AG09309 (cell line): ENCODE results near the gene CYB5D1.

Experiments used
- DNase-seq: peaks from one replicate; pipeline ENCODE4 v3.0.0-alpha.2; 2010; ENCODE audit warnings: low read depth
- H3K4me3 ChIP-seq: 2 replicates; pipeline ENCODE4 v1.5.1; 2011; ENCODE audit warnings: mild to moderate bottlenecking, low read depth, low read length, moderate library complexity; ENCODE audit not compliant: control insufficient read depth
- CTCF ChIP-seq: IDR thresholded peaks from 2 replicates; pipeline ENCODE4 v1.5.1; 2011; ENCODE audit warnings: mild to moderate bottlenecking, low read depth, low read length, inconsistent platforms; ENCODE audit not compliant: insufficient read depth, control insufficient read depth; ENCODE audit errors: missing control alignments

CYB5D1 gene

GRCh38 chr17:7887482-7888183, 29.8 kb downstream of the CYB5D1 start:
- no peak for TF ChIP-seq CTCF
- peak overlapping the region; percentile 99 for H3K4me3 ChIP-seq
- DNase-seq = peak; percentile 77

GRCh38 chr17:7888184-7888920, 30.5 kb downstream of the CYB5D1 start, which contains the start of gene CHD3:
TSS of gene CHD3 (plus strand) at chr17:7888789. CDS start at chr17:7889001, 212 bp downstream.
- H3K4me3 ChIP-seq = peak within 1 kb of the TSS; percentile 52
- no peak for DNase-seq
- no peak for TF ChIP-seq CTCF

GRCh38 chr17:7889166-7889955, 31.6 kb downstream of the CYB5D1 start:
- peak; percentile 43 for DNase-seq
- peak overlapping the region; percentile 4; the same call in 1 of the 2 replicates for H3K4me3 ChIP-seq
- peak; percentile 54 for TF ChIP-seq CTCF

GRCh38 chr17:7893187-7893880, 35.5 kb downstream of the CYB5D1 start:
- no peak overlapping the region for H3K4me3 ChIP-seq
- TF ChIP-seq CTCF = no peak
- no peak for DNase-seq

GRCh38 chr17:7894226-7894625, 36.4 kb downstream of the CYB5D1 start:
- no peak for DNase-seq
- TF ChIP-seq CTCF = no peak
- H3K4me3 ChIP-seq = no peak overlapping the region

- no peak overlapping the region for H3K4me3 ChIP-seq
- TF ChIP-seq CTCF = no peak
- DNase-seq = no peak
These were observed 37.1 kb downstream of the CYB5D1 start for GRCh38 chr17:7894866-7895265.
